GM12878 (cell line): ENCODE data around the gene MAP4K2. TPM values are rescaled to one million over a fixed set of nuclear protein-coding genes. Genes with fewer than 3 reads are reported as not detected.

Experiments used
- ATAC-seq: fragments of 200-7000 bp; cut with Tn5 transposase; 3 replicates; pipeline ENCODE4 v1.9.1; 2020; ENCODE audit warnings: mild to moderate bottlenecking, moderate library complexity
- BruUV-seq: library from RNA; stranded (reverse); fragments of 400-500 nt; replicated peaks from 2 replicates; lab custom pipeline; 2021; lab: Mats Ljungman, UMichigan
- CTCF ChIA-PET: fragments of 300-600 bp; sonication (Branson Sonifier 250); formaldehyde crosslinking; extraction: SDS; loops from one replicate; lab custom pipeline; 2021; ENCODE audit warnings: inconsistent platforms; lab: Yijun Ruan, JAX
- POLR2A ChIA-PET: fragments of 350-600 bp; formaldehyde crosslinking; extraction: SDS; loops from one replicate; lab custom pipeline; 2021; ENCODE audit warnings: inconsistent platforms; lab: Charles Lee
- RAD21 ChIA-PET: fragments of 300-600 bp; sonication (Branson Sonifier 250); formaldehyde crosslinking; loops from one replicate; lab custom pipeline; 2023; ENCODE audit warnings: antibody characterized with exemption; ENCODE audit not compliant: unreplicated experiment; lab: Charles Lee
- SMC1A ChIA-PET: fragments of 300-600 bp; sonication (Branson Sonifier 250); formaldehyde crosslinking; loops from one replicate; lab custom pipeline; 2023; ENCODE audit not compliant: unreplicated experiment, uncharacterized antibody; lab: Charles Lee
- DNase-seq: peaks from one replicate; pipeline ENCODE4 v3.0.0-alpha.2; 2011; ENCODE audit warnings: low read depth, low spot score
- FAIRE-seq: peaks from 3 replicates; lab custom pipeline; 2011; peaks lifted over from hg19 to GRCh38; lab: Jason Lieb, UNC
- H2AFZ ChIP-seq: 2 replicates; pipeline ENCODE4 v1.6.0; 2011; ENCODE audit warnings: low read depth, low read length, control low read depth; ENCODE audit not compliant: control insufficient read depth
- H3K27ac ChIP-seq: 2 replicates; pipeline ENCODE4 v1.5.1; 2011; ENCODE audit warnings: control low read depth; ENCODE audit not compliant: control insufficient read depth, insufficient read depth
- H3K27me3 ChIP-seq, 2 experiments: replicated peaks in 1 of 2; 2 replicates each; pipeline versions ENCODE4 v1.6.0 to v1.6.1; 2011; ENCODE audit warnings: low read length in 1 of 2; ENCODE audit not compliant: control insufficient read depth in 2 of 2, insufficient read depth in 2 of 2
- H3K36me3 ChIP-seq, 2 experiments: 2 replicates each; pipeline ENCODE4 v1.5.1; 2011; ENCODE audit warnings: low read length in 1 of 2; ENCODE audit not compliant: control insufficient read depth in 2 of 2, insufficient read depth in 2 of 2
- H3K4me1 ChIP-seq: 2 replicates; pipeline ENCODE4 v1.6.1; 2011; ENCODE audit warnings: mild to moderate bottlenecking, low read length, moderate library complexity, mixed read lengths; ENCODE audit not compliant: control insufficient read depth, insufficient read depth
- H3K4me2 ChIP-seq: 2 replicates; pipeline ENCODE4 v1.6.0; 2011; ENCODE audit warnings: control low read depth; ENCODE audit not compliant: control insufficient read depth, insufficient read depth
- H3K4me3 ChIP-seq: fragments of 200-600 bp; sonication (generic); 2 replicates; pipeline ENCODE4 v1.5.1; 2016
- H3K79me2 ChIP-seq: 2 replicates; pipeline ENCODE4 v1.6.0; 2011; ENCODE audit warnings: low read length; ENCODE audit not compliant: control insufficient read depth, insufficient read depth
- H3K9ac ChIP-seq: 2 replicates; pipeline ENCODE4 v1.8.0; 2011; ENCODE audit warnings: low read length, control low read depth, mixed read lengths; ENCODE audit not compliant: control insufficient read depth, insufficient read depth
- H3K9me3 ChIP-seq: replicated peaks from 3 replicates; pipeline ENCODE4 v1.5.1; 2011; ENCODE audit warnings: mild to moderate bottlenecking, low read length; ENCODE audit not compliant: control insufficient read depth, insufficient read depth
- H4K20me1 ChIP-seq: 2 replicates; pipeline ENCODE4 v1.6.0; 2011; ENCODE audit not compliant: control insufficient read depth, insufficient read depth
- ASH2L ChIP-seq: fragments of 300-600, 200-600 bp; sonication (generic); IDR thresholded peaks from 2 replicates; pipeline ENCODE4 v1.6.1; 2017; ENCODE audit warnings: low read depth, mild to moderate bottlenecking, borderline replicate concordance
- BHLHE40 ChIP-seq, 2 experiments: fragments of 450-650 bp in 1 of 2; IDR thresholded peaks; 2 replicates each; pipeline ENCODE4 v1.6.1; 2011 to 2017; ENCODE audit warnings: low read depth in 2 of 2, borderline replicate concordance in 1 of 2, improper control_type of control experiment in 1 of 2, low read length in 1 of 2, mild to moderate bottlenecking in 1 of 2
- CREB1 ChIP-seq: IDR thresholded peaks from 2 replicates; pipeline ENCODE4 v1.6.1; 2012; ENCODE audit warnings: low read depth, mild to moderate bottlenecking, inconsistent platforms
- E2F4 ChIP-seq: IDR thresholded peaks from 2 replicates; pipeline ENCODE4 v1.6.1; 2012; ENCODE audit warnings: low read depth, low read length, improper control_type of control experiment
- E2F8 ChIP-seq: fragments of 450-650 bp; IDR thresholded peaks from 2 replicates; pipeline ENCODE4 v1.6.1; 2018; ENCODE audit warnings: mild to moderate bottlenecking, low read depth, moderate library complexity; ENCODE audit not compliant: partially characterized antibody
- ETV6 ChIP-seq, 2 experiments: fragments of 450-650 bp in 1 of 2; IDR thresholded peaks in 1 of 2; conservative IDR thresholded peaks in 1 of 2; 2 replicates each; pipeline ENCODE4 v1.6.1; 2014; ENCODE audit warnings: antibody characterized with exemption in 1 of 2, borderline replicate concordance in 1 of 2, low read depth in 1 of 2, mild to moderate bottlenecking in 1 of 2, moderate library complexity in 1 of 2
- NFYA ChIP-seq: IDR thresholded peaks from 2 replicates; pipeline ENCODE4 v1.6.1; 2011; ENCODE audit warnings: low read depth, mild to moderate bottlenecking, low read length, improper control_type of control experiment, borderline replicate concordance
- SMAD5 ChIP-seq: IDR thresholded peaks from 2 replicates; pipeline ENCODE4 v1.6.1; 2016; ENCODE audit warnings: antibody characterized with exemption, low read depth
- SP1 ChIP-seq: IDR thresholded peaks from one replicate; pipeline ENCODE4 v1.6.1; 2011; ENCODE audit warnings: low read depth, low read length
- SUPT20H ChIP-seq: IDR thresholded peaks from 2 replicates; pipeline ENCODE4 v1.6.1; 2011; ENCODE audit warnings: low read depth, mild to moderate bottlenecking, low read length, moderate library complexity, borderline replicate concordance; ENCODE audit not compliant: control insufficient read depth
- TCF7 ChIP-seq: IDR thresholded peaks from 2 replicates; pipeline ENCODE4 v1.6.1; 2014; ENCODE audit warnings: antibody characterized with exemption, borderline replicate concordance
- YBX1 ChIP-seq: fragments of 450-650 bp; IDR thresholded peaks from 2 replicates; pipeline ENCODE4 v1.6.1; 2016; ENCODE audit warnings: antibody characterized with exemption
- ZNF217 ChIP-seq: fragments of 450-650 bp; IDR thresholded peaks from 2 replicates; pipeline ENCODE4 v1.6.1; 2017; ENCODE audit warnings: antibody characterized with exemption, mild to moderate bottlenecking
- ZNF24 ChIP-seq: fragments of 450-650 bp; IDR thresholded peaks from 2 replicates; pipeline ENCODE4 v1.6.1; 2017; ENCODE audit warnings: antibody characterized with exemption, mild to moderate bottlenecking
- ZNF384 ChIP-seq: IDR thresholded peaks from 2 replicates; pipeline ENCODE4 v1.6.1; 2012; ENCODE audit warnings: low read depth, mild to moderate bottlenecking, low read length, improper control_type of control experiment, borderline replicate concordance
- WGBS: methylation state at CpG from one replicate; pipeline ENCODE4 v1.1.6; 2016; ENCODE audit warnings: low lambda C conversion rate; ENCODE audit not compliant: insufficient replicate concordance, insufficient coverage; ENCODE audit errors: missing lambda C conversion rate; 5-methylcytosine and 5-hydroxymethylcytosine counted together
- in situ Hi-C: fragments of 300-500 bp; cut with MboI; formaldehyde crosslinking; loops from 9 replicates; pipeline ENCODE4 v1.14.3; 2018; ENCODE audit warnings: mixed read lengths
- intact Hi-C: fragments of 100-400 bp; cut with micrococcal nuclease; formaldehyde crosslinking; loops from one replicate; pipeline ENCODE4 v1.14.2; 2022; ENCODE audit not compliant: unreplicated experiment
- polyA plus RNA-seq, 11 experiments: library from polyadenylated mRNA; depleted of rRNA in 4 of 11; unstranded in 6 of 11; stranded (reverse) in 5 of 11; fragments of >200 nt; fragmentation: Nextera tagmentation in 4 of 11; fragmentation: Illumina TruSeq in 1 of 11; extraction: Ambion mirVana in 4 of 11; extraction: Trizol in 1 of 11; gene quantifications; 1 replicate in 1 of 11; 2 replicates in 10 of 11; pipeline versions ENCODE4 v1.2.1 to v1.2.3, GENCODE V29; 2011 to 2016; ENCODE audit warnings: inconsistent platforms in 2 of 11, missing spikeins in 2 of 11, low read depth in 1 of 11
- total RNA-seq, 4 experiments: library from RNA; depleted of rRNA in 3 of 4; stranded (reverse); fragments of >200 nt in 3 of 4; fragmentation: Illumina TruSeq in 1 of 4; extraction: Trizol in 1 of 4; gene quantifications; 2 replicates each; pipeline versions ENCODE4 v1.2.1 to v1.2.3, GENCODE V29; 2013 to 2021
- TF ChIP-seq, protein P1 (sequence below): fragments of 450-650 bp; IDR thresholded peaks from 2 replicates; pipeline ENCODE4 v1.6.1; 2016; ENCODE audit warnings: mild to moderate bottlenecking, moderate library complexity, borderline replicate concordance

MAP4K2 gene
- total and polyA plus RNA-seq, 10 of the 15 experiments (the other 5 are each of a cell fraction or from before 2014, with no cell fraction given): 0.98 to 78.1 (median 48.9) TPM

DNA sequence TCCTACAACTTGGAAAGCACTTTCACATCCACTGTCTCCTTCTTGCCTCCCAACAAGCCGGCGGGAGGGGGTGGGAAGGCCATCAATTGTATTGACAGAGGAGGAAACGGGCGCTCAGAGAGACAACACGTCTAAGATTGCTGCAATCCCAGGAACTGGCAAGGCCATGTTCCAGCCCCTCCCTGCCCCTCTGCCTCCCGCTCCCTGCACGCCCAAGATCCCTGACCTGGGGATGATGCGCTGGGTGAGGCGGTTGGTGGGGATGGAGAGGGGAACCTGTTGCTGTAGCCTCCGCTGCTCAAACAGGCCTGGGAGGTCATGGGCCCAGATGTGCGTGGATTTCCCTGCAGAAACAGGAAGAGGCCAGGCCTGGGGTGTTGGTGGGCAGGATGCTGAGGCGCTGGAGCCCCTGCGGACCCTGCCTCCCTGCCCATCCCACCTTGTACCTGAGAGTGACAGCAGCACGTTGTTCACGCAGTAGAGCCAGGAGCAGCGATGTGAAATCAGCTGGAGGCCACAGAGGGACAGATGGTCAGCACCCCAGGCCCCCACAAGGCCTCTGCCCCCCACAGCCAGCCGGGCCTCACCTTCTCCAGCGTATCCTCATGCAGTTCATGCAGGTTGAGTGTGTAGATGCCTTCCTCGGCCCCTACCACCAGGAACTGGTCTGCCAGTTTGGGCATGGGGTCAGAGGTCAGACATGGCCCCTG, 6.8 kb downstream of the MAP4K2 start:
- BruUV-seq: no TSS peak
- ChIA-PET CTCF (no interaction called here), RAD21 (no interaction called here), POLR2A (interaction anchor here (1.5 kb wide), 1 partner anchor 13 kb away, joined by 4 read pairs; no protein-coding TSS in a partner anchor), SMC1A (no interaction called here)
- Histone ChIP-seq H2AFZ (no peak overlapping the region), H3K27me3 (no peaks in the 10 kb centered on the region), H3K4me1 (peaks cover 22% of the 10 kb centered on the region), H4K20me1 (no peaks in the 10 kb centered on the region), H3K4me2 (no peak overlapping the region), H3K9ac (no peak overlapping the region), H3K4me3 (no peak overlapping the region), H3K27ac (no peak overlapping the region), H3K9me3 (no peaks in the 10 kb centered on the region), H3K36me3 (peaks cover 6 to 16% of the 10 kb centered on the region in 2 experiments; a peak in 3 of 4 replicates), H3K79me2 (peaks cover 8% of the 10 kb centered on the region)
- in situ Hi-C loops (no loop called here), intact Hi-C loops (no loop called here)
- 90% methylated on average over 19 of the region's 19 CpGs for WGBS
- DNase-seq (no peak), ATAC-seq (no peak), FAIRE-seq (no peak)
- TF ChIP-seq ZNF217: no peak
- TF ChIP-seq E2F4: no peak
- TF ChIP-seq TCF7: no peak
- TF ChIP-seq, protein P1, sequence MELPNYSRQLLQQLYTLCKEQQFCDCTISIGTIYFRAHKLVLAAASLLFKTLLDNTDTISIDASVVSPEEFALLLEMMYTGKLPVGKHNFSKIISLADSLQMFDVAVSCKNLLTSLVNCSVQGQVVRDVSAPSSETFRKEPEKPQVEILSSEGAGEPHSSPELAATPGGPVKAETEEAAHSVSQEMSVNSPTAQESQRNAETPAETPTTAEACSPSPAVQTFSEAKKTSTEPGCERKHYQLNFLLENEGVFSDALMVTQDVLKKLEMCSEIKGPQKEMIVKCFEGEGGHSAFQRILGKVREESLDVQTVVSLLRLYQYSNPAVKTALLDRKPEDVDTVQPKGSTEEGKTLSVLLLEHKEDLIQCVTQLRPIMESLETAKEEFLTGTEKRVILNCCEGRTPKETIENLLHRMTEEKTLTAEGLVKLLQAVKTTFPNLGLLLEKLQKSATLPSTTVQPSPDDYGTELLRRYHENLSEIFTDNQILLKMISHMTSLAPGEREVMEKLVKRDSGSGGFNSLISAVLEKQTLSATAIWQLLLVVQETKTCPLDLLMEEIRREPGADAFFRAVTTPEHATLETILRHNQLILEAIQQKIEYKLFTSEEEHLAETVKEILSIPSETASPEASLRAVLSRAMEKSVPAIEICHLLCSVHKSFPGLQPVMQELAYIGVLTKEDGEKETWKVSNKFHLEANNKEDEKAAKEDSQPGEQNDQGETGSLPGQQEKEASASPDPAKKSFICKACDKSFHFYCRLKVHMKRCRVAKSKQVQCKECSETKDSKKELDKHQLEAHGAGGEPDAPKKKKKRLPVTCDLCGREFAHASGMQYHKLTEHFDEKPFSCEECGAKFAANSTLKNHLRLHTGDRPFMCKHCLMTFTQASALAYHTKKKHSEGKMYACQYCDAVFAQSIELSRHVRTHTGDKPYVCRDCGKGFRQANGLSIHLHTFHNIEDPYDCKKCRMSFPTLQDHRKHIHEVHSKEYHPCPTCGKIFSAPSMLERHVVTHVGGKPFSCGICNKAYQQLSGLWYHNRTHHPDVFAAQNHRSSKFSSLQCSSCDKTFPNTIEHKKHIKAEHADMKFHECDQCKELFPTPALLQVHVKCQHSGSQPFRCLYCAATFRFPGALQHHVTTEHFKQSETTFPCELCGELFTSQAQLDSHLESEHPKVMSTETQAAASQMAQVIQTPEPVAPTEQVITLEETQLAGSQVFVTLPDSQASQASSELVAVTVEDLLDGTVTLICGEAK: no peak
- no peak for TF ChIP-seq SP1
- no peak for TF ChIP-seq ZNF384
- no peak for TF ChIP-seq E2F8
- TF ChIP-seq ETV6 (conservative IDR thresholded peaks at IDR 0.05 in 1 of 2, IDR thresholded peaks at IDR 0.05 in 1 of 2; ENCODE audit: borderline replicate concordance in 1 of 2, low read depth in 1 of 2): no peak
- TF ChIP-seq SMAD5: no peak
- no peak for TF ChIP-seq SUPT20H
- TF ChIP-seq YBX1: no peak
- no peak for TF ChIP-seq CREB1
- TF ChIP-seq BHLHE40 (IDR thresholded peaks at IDR 0.05; ENCODE audit: borderline replicate concordance in 1 of 2, low read depth in 2 of 2, low read length in 1 of 2): no peak
- no peak for TF ChIP-seq ASH2L
- TF ChIP-seq NFYA: no peak
- TF ChIP-seq ZNF24: no peak
